ENCODE results near the gene NCR1.
"Not testable (repeated sequence)": the region's sequence is repeated elsewhere in the genome, so short reads cannot be mapped to it uniquely, and the experiment has no call there.

The NCR1 gene

GRCh38 chr19:54898685-54899084, 7.3 kb upstream of the NCR1 start:
- not testable (repeated sequence) for DNase-seq; H3K36me3 ChIP-seq (ENCODE audit: control insufficient read depth in 1 of 2, insufficient read depth in 2 of 2, low read depth in 1 of 2, low read length in 2 of 2); H2AK5ac ChIP-seq (ENCODE audit: low read length, severe bottlenecking); H3K4me3 ChIP-seq (ENCODE audit: insufficient read depth in 1 of 2, low read depth in 1 of 2, low read length in 2 of 2); H3K4me1 ChIP-seq (ENCODE audit: control insufficient read depth, insufficient read depth, low read depth, low read length); H2BK5ac ChIP-seq (ENCODE audit: low read depth, low read length, poor library complexity, severe bottlenecking); H2BK120ac ChIP-seq (ENCODE audit: low read depth, low read length); H4K8ac ChIP-seq (ENCODE audit: low read length); H3K23ac ChIP-seq (ENCODE audit: low read length in 2 of 2); H3K4ac ChIP-seq (ENCODE audit: low read depth in 1 of 2, low read length in 2 of 2); H3K18ac ChIP-seq (ENCODE audit: low read depth in 1 of 2, low read length in 2 of 2); H3K9ac ChIP-seq (ENCODE audit: low read length); H2AFZ ChIP-seq (ENCODE audit: low read depth, low read length); H3K79me1 ChIP-seq (replicated peaks; ENCODE audit: low read length, poor library complexity, severe bottlenecking); H3K27me3 ChIP-seq (ENCODE audit: control insufficient read depth in 1 of 2, insufficient read depth in 1 of 2, low read length in 2 of 2); H2BK12ac ChIP-seq (ENCODE audit: low read length in 2 of 2); H3K4me2 ChIP-seq (ENCODE audit: low read length, poor library complexity, severe bottlenecking); H3K14ac ChIP-seq (ENCODE audit: low read length in 2 of 2); H2BK15ac ChIP-seq (ENCODE audit: low read depth, poor library complexity, severe bottlenecking); H3K27ac ChIP-seq (ENCODE audit: low read length, poor library complexity, severe bottlenecking); H3K9me3 ChIP-seq (ENCODE audit: control insufficient read depth, low read length); H4K91ac ChIP-seq (ENCODE audit: low read length)
- WGBS: 32% methylated on average over 7 of the region's 7 CpGs

GRCh38 chr19:54899646-54900045, 6.3 kb upstream of the NCR1 start:
- not testable (repeated sequence) for H2BK12ac ChIP-seq (ENCODE audit: low read length in 2 of 2); H3K4me3 ChIP-seq (ENCODE audit: insufficient read depth in 1 of 2, low read depth in 1 of 2, low read length in 2 of 2); H2AFZ ChIP-seq (ENCODE audit: low read depth, low read length); H3K14ac ChIP-seq (ENCODE audit: low read length in 2 of 2); H2BK15ac ChIP-seq (ENCODE audit: low read depth, poor library complexity, severe bottlenecking); H3K23ac ChIP-seq (ENCODE audit: low read length in 2 of 2); H3K79me1 ChIP-seq (replicated peaks; ENCODE audit: low read length, poor library complexity, severe bottlenecking); H3K18ac ChIP-seq (ENCODE audit: low read depth in 1 of 2, low read length in 2 of 2); H3K4me1 ChIP-seq (ENCODE audit: control insufficient read depth, insufficient read depth, low read depth, low read length); DNase-seq; H3K36me3 ChIP-seq (ENCODE audit: control insufficient read depth in 1 of 2, insufficient read depth in 2 of 2, low read depth in 1 of 2, low read length in 2 of 2); H4K8ac ChIP-seq (ENCODE audit: low read length); H3K9ac ChIP-seq (ENCODE audit: low read length); H2AK5ac ChIP-seq (ENCODE audit: low read length, severe bottlenecking); H4K91ac ChIP-seq (ENCODE audit: low read length); H3K9me3 ChIP-seq (ENCODE audit: control insufficient read depth, low read length); H3K4ac ChIP-seq (ENCODE audit: low read depth in 1 of 2, low read length in 2 of 2); H3K27me3 ChIP-seq (ENCODE audit: control insufficient read depth in 1 of 2, insufficient read depth in 1 of 2, low read length in 2 of 2); H3K4me2 ChIP-seq (ENCODE audit: low read length, poor library complexity, severe bottlenecking); H2BK120ac ChIP-seq (ENCODE audit: low read depth, low read length); H2BK5ac ChIP-seq (ENCODE audit: low read depth, low read length, poor library complexity, severe bottlenecking); H3K27ac ChIP-seq (ENCODE audit: low read length, poor library complexity, severe bottlenecking)
- WGBS: 83% methylated on average over 9 of the region's 9 CpGs

DNA sequence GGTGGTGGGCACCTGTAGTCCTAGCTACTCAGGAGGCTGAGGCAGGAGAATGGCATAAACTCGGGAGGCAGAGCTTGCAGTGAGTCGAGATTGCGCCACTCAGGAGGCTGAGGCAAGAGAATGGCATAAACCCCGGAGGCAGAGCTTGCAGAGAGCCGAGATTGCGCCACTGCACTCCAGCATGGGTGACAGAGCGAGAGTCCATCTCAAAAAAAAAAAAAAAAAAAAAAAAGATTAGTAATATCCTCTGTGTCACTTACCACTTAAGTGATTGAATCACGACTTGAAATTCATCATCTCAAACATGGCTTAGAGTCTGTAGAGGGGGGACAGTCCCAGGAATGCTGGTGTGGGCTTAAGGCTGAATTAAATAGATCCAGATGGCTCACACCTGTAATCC, 4.8 kb upstream of the NCR1 start:
- not testable (repeated sequence) for H3K14ac ChIP-seq (ENCODE audit: low read length in 2 of 2); H4K91ac ChIP-seq (ENCODE audit: low read length); H3K4me1 ChIP-seq (ENCODE audit: control insufficient read depth, insufficient read depth, low read depth, low read length); H2BK5ac ChIP-seq (ENCODE audit: low read depth, low read length, poor library complexity, severe bottlenecking); H3K4me3 ChIP-seq (ENCODE audit: insufficient read depth in 1 of 2, low read depth in 1 of 2, low read length in 2 of 2); H3K79me1 ChIP-seq (replicated peaks; ENCODE audit: low read length, poor library complexity, severe bottlenecking); H3K4ac ChIP-seq (ENCODE audit: low read depth in 1 of 2, low read length in 2 of 2); H3K36me3 ChIP-seq (ENCODE audit: control insufficient read depth in 1 of 2, insufficient read depth in 2 of 2, low read depth in 1 of 2, low read length in 2 of 2); H3K4me2 ChIP-seq (ENCODE audit: low read length, poor library complexity, severe bottlenecking); H3K18ac ChIP-seq (ENCODE audit: low read depth in 1 of 2, low read length in 2 of 2); H2BK15ac ChIP-seq (ENCODE audit: low read depth, poor library complexity, severe bottlenecking); H2BK12ac ChIP-seq (ENCODE audit: low read length in 2 of 2); H2BK120ac ChIP-seq (ENCODE audit: low read depth, low read length); H3K9me3 ChIP-seq (ENCODE audit: control insufficient read depth, low read length); H3K23ac ChIP-seq (ENCODE audit: low read length in 2 of 2); H2AK5ac ChIP-seq (ENCODE audit: low read length, severe bottlenecking); H3K27me3 ChIP-seq (ENCODE audit: control insufficient read depth in 1 of 2, insufficient read depth in 1 of 2, low read length in 2 of 2); H3K27ac ChIP-seq (ENCODE audit: low read length, poor library complexity, severe bottlenecking); H3K9ac ChIP-seq (ENCODE audit: low read length); DNase-seq; H4K8ac ChIP-seq (ENCODE audit: low read length); H2AFZ ChIP-seq (ENCODE audit: low read depth, low read length)
- WGBS: 83% methylated on average over 4 of the region's 8 CpGs

DNA sequence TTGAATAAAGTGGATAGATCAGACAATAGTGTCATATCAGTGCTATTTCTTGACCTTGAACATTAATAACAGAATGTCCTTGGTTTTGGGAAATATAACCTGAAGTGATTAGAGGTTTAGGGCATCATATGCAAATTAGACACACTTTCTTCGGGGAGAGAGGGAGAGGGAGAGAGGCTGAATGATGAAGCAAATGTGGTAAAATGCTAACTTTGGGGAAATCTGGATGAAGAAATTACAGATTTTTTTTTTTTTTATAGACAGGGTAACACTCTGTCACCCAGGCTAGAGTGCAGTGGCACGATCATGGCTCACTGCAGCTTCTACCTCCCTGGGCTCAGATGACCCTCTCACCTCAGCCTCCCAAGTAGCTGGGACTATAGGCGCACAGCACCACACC, 3.9 kb upstream of the NCR1 start:
- no peaks in the 10 kb centered on the region for H3K36me3 ChIP-seq (ENCODE audit: control insufficient read depth in 1 of 2, insufficient read depth in 2 of 2, low read depth in 1 of 2, low read length in 2 of 2)
- no peak overlapping the region for H4K8ac ChIP-seq (ENCODE audit: low read length)
- no peak overlapping the region for H3K14ac ChIP-seq (ENCODE audit: low read length in 2 of 2)
- no peak overlapping the region for H4K91ac ChIP-seq (ENCODE audit: low read length)
- H3K27ac ChIP-seq (ENCODE audit: low read length, poor library complexity, severe bottlenecking): no peak overlapping the region
- H2BK120ac ChIP-seq (ENCODE audit: low read depth, low read length): no peak overlapping the region
- no peaks in the 10 kb centered on the region for H3K27me3 ChIP-seq (ENCODE audit: control insufficient read depth in 1 of 2, insufficient read depth in 1 of 2, low read length in 2 of 2)
- no peak overlapping the region for H2BK15ac ChIP-seq (ENCODE audit: low read depth, poor library complexity, severe bottlenecking)
- no peaks in the 10 kb centered on the region for H3K9me3 ChIP-seq (ENCODE audit: control insufficient read depth, low read length)
- H2BK12ac ChIP-seq (ENCODE audit: low read length in 2 of 2): no peak overlapping the region
- H3K4me2 ChIP-seq (ENCODE audit: low read length, poor library complexity, severe bottlenecking): no peak overlapping the region
- 73% methylated on average over 3 of the region's 3 CpGs for WGBS
- H3K9ac ChIP-seq (ENCODE audit: low read length): no peak overlapping the region
- no peak overlapping the region for H2AFZ ChIP-seq (ENCODE audit: low read depth, low read length)
- H2AK5ac ChIP-seq (ENCODE audit: low read length, severe bottlenecking): no peak overlapping the region
- no peak overlapping the region for H2BK5ac ChIP-seq (ENCODE audit: low read depth, low read length, poor library complexity, severe bottlenecking)
- no peaks in the 10 kb centered on the region for H3K79me1 ChIP-seq (replicated peaks; ENCODE audit: low read length, poor library complexity, severe bottlenecking)
- H3K4me1 ChIP-seq (ENCODE audit: control insufficient read depth, insufficient read depth, low read depth, low read length): no peaks in the 10 kb centered on the region
- H3K23ac ChIP-seq (ENCODE audit: low read length in 2 of 2): no peak overlapping the region
- DNase-seq: no peak
- H3K4ac ChIP-seq (ENCODE audit: low read depth in 1 of 2, low read length in 2 of 2): no peak overlapping the region
- no peak overlapping the region for H3K4me3 ChIP-seq (ENCODE audit: insufficient read depth in 1 of 2, low read depth in 1 of 2, low read length in 2 of 2)
- H3K18ac ChIP-seq (ENCODE audit: low read depth in 1 of 2, low read length in 2 of 2): no peak overlapping the region
